Measurements from ENCODE around the gene BFSP2. TPM values are rescaled to one million over a fixed set of nuclear protein-coding genes. Genes with fewer than 3 reads are reported as not detected.

BFSP2 gene
- total and polyA plus RNA-seq, 2 of the 4 experiments (the other 2 are of a cell fraction) = not detected

DNA sequence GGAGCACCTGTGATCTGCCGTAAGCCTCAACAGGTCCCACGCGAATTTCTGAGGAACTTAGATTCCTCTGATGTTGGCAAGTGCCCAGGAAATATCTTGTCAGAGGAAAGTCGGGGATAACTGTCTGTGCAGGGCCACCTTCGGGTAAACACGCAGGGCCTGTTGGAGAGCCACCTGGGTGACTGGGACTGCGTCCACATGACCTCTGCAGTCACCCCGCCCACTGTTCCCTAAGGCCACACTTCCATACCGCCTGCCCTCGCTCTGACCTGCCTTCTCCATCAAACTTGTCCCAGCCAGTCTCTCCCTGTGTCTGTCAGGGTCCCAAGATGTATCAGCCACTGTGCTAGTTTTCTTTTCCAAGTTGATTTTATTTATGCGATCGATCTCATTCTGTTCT is 28.7 kb downstream of the BFSP2 start:
- H3K4me3 ChIP-seq (ENCODE audit: insufficient read depth, low read depth, low read length) = no peak overlapping the region
- H3K4me2 ChIP-seq (ENCODE audit: low read depth, low read length) = no peak overlapping the region
- H3K4me1 ChIP-seq (ENCODE audit: control insufficient read depth, insufficient read depth, low read length) = peaks cover 2% of the 10 kb centered on the region; the same call in 1 of the 2 replicates
- no peak overlapping the region for H3K56ac ChIP-seq (ENCODE audit: extremely low read depth, insufficient read depth, low read length)
- H3K79me1 ChIP-seq (ENCODE audit: low read depth in 1 of 2, low read length in 2 of 2) = no peaks in the 10 kb centered on the region
- H3K9ac ChIP-seq (ENCODE audit: low read depth, low read length) = no peak overlapping the region
- CTCF ChIA-PET = no interaction called here
- DNase-seq (no peak), ATAC-seq (ENCODE audit: low read depth) (no peak)
- no peak overlapping the region for H2BK120ac ChIP-seq (ENCODE audit: low read depth, low read length)
- H3K9me1 ChIP-seq (ENCODE audit: insufficient read depth, low read length) = peaks cover 2% of the 10 kb centered on the region; the same call in 1 of the 2 replicates
- H2BK20ac ChIP-seq (ENCODE audit: low read depth, low read length) = no peak overlapping the region
- BruUV-seq (replicated peaks) = no TSS peak
- no peak overlapping the region for H2AK5ac ChIP-seq (ENCODE audit: low read depth, low read length)
- no peaks in the 10 kb centered on the region for H4K20me1 ChIP-seq (ENCODE audit: insufficient read depth, low read length)
- WGBS, 2 experiments (ENCODE audit: extremely low coverage in 2 of 2, insufficient read length in 1 of 2) = 65% methylated on average over 6 of the region's 12 CpGs; no CpG with 5 or more reads in 1 of the 2 experiments
- no peak overlapping the region for H2AK9ac ChIP-seq (replicated peaks; ENCODE audit: low read depth, low read length, poor library complexity)
- no peak overlapping the region for H3K27ac ChIP-seq (ENCODE audit: insufficient read depth, low read length)
- no peak overlapping the region for H4K91ac ChIP-seq (ENCODE audit: insufficient read depth, low read depth, low read length)
- no peak overlapping the region for H3K14ac ChIP-seq (replicated peaks; ENCODE audit: low read depth, low read length)
- H4K5ac ChIP-seq (ENCODE audit: low read depth, low read length) = no peak overlapping the region
- no peak overlapping the region for H3K18ac ChIP-seq (ENCODE audit: low read depth, low read length)
- no peak overlapping the region for H2AFZ ChIP-seq (replicated peaks; ENCODE audit: low read length, poor library complexity)
- H4K8ac ChIP-seq (ENCODE audit: low read depth in 2 of 2, low read length in 2 of 2) = no peak overlapping the region
- in situ Hi-C loops (cut with MboI; ENCODE audit: low sequenced_read_pairs) (loop anchor here (10.0 kb wide), 2 partner anchors 384 to 694 kb away; no protein-coding TSS in a partner anchor), dilution Hi-C loops (cut with HindIII; ENCODE audit: low sequenced_read_pairs, unreplicated experiment) (no loop called here), intact Hi-C loops (cut with micrococcal nuclease) (no loop called here)
- no peaks in the 10 kb centered on the region for H3K9me3 ChIP-seq (ENCODE audit: control insufficient read depth, insufficient read depth, low read length)
- H3K4ac ChIP-seq (ENCODE audit: low read depth, low read length) = no peak overlapping the region
- no peaks in the 10 kb centered on the region for H3K36me3 ChIP-seq (ENCODE audit: control insufficient read depth, insufficient read depth, low read length)
- H3K23ac ChIP-seq (ENCODE audit: low read depth, low read length) = no peak overlapping the region
- H3K27me3 ChIP-seq (ENCODE audit: control insufficient read depth, insufficient read depth, low read length) = peaks cover 1% of the 10 kb centered on the region
- POLR2A ChIA-PET (ENCODE audit: unreplicated experiment) = no interaction called here
- no peak overlapping the region for H2BK15ac ChIP-seq (ENCODE audit: low read depth, low read length)
- no peak overlapping the region for H2BK5ac ChIP-seq (ENCODE audit: low read depth, low read length, poor library complexity, severe bottlenecking)
- TF ChIP-seq RFX5 (IDR thresholded peaks at IDR 0.05; ENCODE audit: low read depth, low read length) (no peak), ELK1 (IDR thresholded peaks at IDR 0.05; ENCODE audit: borderline replicate concordance, low read depth, low read length) (no peak), RCOR1 (IDR thresholded peaks at IDR 0.05; ENCODE audit: insufficient replicate concordance, low read length) (no peak), CEBPB (IDR thresholded peaks at IDR 0.05; ENCODE audit: low read depth, low read length) (no peak), MAFK (IDR thresholded peaks at IDR 0.05; ENCODE audit: low read depth, low read length) (no peak)
